Stimulated activated effector memory CD8-positive, alpha-beta T cell treated with anti-CD3 and anti-CD28 coated beads, Interleukin-12 subunit alpha, Interleukin-12 subunit beta, amount 100 ng/mL, for 72 hours (primary cell): ENCODE measurements around the gene BRD2.

Experiments
- ATAC-seq: fragments of 150-1000 bp; cut with Tn5 transposase; 2 replicates; pipeline ENCODE4 v1.10.0; 2021
- DNase-seq, 2 donors: peaks; one replicate each; pipeline ENCODE4 v3.0.0; 2021 to 2022; ENCODE audit warnings: low spot score in 2 of 2
- H3K27ac Mint-ChIP-seq: one replicate; pipeline ENCODE4 v1.8.0; 2022; ENCODE audit warnings: mild to moderate bottlenecking, mixed read lengths
- H3K36me3 Mint-ChIP-seq: one replicate; pipeline ENCODE4 v1.8.0; 2022; ENCODE audit warnings: mild to moderate bottlenecking, mixed read lengths
- H3K4me1 Mint-ChIP-seq: one replicate; pipeline ENCODE4 v1.8.0; 2022; ENCODE audit warnings: mixed read lengths
- H3K4me3 Mint-ChIP-seq: one replicate; pipeline ENCODE4 v1.8.0; 2022; ENCODE audit warnings: mild to moderate bottlenecking, mixed read lengths
- H3K9me3 Mint-ChIP-seq: one replicate; pipeline ENCODE4 v1.8.0; 2022; ENCODE audit warnings: mixed read lengths

BRD2 gene

GRCh38 chr6:32991972-32992371 is 23.6 kb downstream of the BRD2 start:
- DNase-seq (no peak), ATAC-seq (no peak)
- H3K27ac Mint-ChIP-seq, result no peak overlapping the region
- no peaks in the 10 kb centered on the region for H3K9me3 Mint-ChIP-seq
- H3K36me3 Mint-ChIP-seq, result no peaks in the 10 kb centered on the region
- no peak overlapping the region for H3K4me3 Mint-ChIP-seq
- peaks cover 8% of the 10 kb centered on the region for H3K4me1 Mint-ChIP-seq

DNA sequence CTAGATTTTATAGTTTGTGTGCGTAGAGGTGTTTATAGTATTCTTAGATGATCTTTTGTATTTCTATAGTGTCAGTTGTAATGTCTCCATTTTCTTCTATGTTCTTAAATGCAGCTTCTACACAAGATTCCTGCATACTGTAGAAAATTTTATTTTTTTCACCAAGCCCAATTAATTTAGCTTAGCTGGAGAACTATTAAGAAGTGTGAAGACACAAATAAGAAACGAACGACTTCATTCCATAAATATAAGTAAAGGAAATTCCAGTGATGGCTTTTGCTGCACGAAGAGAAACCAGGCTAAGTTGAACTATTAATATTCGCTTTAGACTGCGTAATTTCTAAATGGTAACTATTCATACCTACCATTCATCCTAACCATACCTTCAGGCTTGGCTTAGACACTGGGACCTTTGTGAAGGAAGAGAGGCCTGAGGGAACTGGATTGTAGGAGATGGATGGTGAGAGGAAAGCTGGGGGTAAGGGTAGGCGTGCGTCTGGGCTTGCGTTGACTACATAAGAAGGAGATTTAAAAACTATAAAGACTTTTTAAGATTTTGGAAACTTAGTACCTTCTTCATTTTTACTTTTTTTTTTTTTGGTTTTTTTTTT is 25.1 kb downstream of the BRD2 start:
- Mint-ChIP-seq H3K27ac (no peak overlapping the region), H3K9me3 (no peaks in the 10 kb centered on the region), H3K4me1 (no peaks in the 10 kb centered on the region), H3K4me3 (no peak overlapping the region), H3K36me3 (no peaks in the 10 kb centered on the region)
- ATAC-seq, result no peak
- peak in 1 of 2 donors; percentile 23 for DNase-seq

DNA sequence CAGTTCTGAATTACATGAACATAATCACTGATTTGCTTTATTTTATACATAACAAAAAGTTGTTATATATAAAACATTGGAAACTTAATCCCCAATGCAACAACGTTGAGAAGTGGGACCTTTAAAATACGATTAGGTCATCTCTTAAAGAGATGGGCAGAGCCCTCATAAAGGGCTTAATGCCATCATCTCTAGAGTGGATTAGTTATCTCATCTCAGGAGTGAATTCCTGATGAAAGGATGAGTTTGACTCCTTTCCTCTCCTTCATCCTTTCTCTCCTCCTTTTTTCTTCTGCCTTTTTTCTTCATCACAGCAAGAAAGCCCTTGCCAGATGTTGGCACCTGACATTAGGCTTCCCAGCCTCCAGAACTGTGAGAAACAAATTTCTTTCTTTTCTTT is 27.1 kb downstream of the BRD2 start:
- ATAC-seq, result no peak
- H3K27ac Mint-ChIP-seq, result no peak overlapping the region
- no peaks in the 10 kb centered on the region for H3K36me3 Mint-ChIP-seq
- H3K4me3 Mint-ChIP-seq, result no peak overlapping the region
- DNase-seq, result peak in 1 of 2 donors; percentile 26
- H3K4me1 Mint-ChIP-seq, result peaks cover 6% of the 10 kb centered on the region
- no peaks in the 10 kb centered on the region for H3K9me3 Mint-ChIP-seq

GRCh38 chr6:33000055-33000454 is 31.7 kb downstream of the BRD2 start:
- Mint-ChIP-seq H3K4me3 (no peak overlapping the region), H3K36me3 (no peaks in the 10 kb centered on the region), H3K4me1 (peaks cover 6% of the 10 kb centered on the region), H3K9me3 (no peaks in the 10 kb centered on the region), H3K27ac (no peak overlapping the region)
- ATAC-seq, result peak; percentile 45
- DNase-seq, result peak in 1 of 2 donors; percentile 48

DNA sequence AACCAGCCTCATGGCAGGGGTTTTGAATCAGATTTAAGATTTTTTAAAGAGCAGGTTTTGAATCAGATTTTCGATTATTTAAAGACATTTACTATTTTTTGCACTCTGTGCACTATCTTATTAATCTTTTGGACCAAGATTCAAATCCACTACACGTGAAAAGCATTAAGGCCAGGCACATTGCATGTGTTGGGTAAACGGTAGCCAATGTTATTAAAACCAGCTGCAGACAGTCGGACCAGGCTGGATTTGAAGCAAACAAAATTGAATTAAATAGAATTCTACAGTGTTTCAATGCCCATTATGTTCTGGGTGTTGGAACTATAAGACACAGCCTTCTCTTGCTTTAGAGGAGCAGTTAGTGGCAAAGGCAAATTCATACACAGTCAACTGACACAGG is 33.3 kb downstream of the BRD2 start:
- H3K27ac Mint-ChIP-seq, result no peak overlapping the region
- ATAC-seq, result no peak
- no peak overlapping the region for H3K4me3 Mint-ChIP-seq
- no peak for DNase-seq
- H3K36me3 Mint-ChIP-seq, result no peaks in the 10 kb centered on the region
- H3K4me1 Mint-ChIP-seq, result peaks cover 6% of the 10 kb centered on the region
- no peaks in the 10 kb centered on the region for H3K9me3 Mint-ChIP-seq

DNA sequence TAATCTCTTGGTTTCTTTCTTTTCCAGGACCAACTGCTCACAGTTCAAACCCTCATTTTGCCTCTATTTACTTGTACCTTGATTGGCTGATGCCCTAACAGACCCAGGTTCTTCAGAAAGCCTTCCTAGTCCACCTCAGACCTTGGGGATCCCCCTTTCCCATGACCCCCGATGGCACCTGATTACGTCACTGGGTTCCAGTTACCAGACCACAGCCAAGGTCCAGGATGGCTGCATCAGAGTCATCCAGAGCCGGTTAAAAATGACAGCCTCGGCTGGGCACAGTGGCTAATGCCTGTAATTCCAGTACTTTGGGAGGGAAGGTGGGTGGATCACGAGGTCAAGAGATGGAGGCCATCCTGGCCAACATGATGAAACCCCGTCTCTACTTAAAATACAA is 36.5 kb downstream of the BRD2 start:
- H3K36me3 Mint-ChIP-seq, result no peaks in the 10 kb centered on the region
- ATAC-seq (no peak), DNase-seq (peak in 1 of 2 donors; percentile 23)
- peaks cover 23% of the 10 kb centered on the region for H3K4me1 Mint-ChIP-seq
- H3K9me3 Mint-ChIP-seq, result no peaks in the 10 kb centered on the region
- no peak overlapping the region for H3K27ac Mint-ChIP-seq
- H3K4me3 Mint-ChIP-seq, result no peak overlapping the region

GRCh38 chr6:33007831-33008400 is 39.5 kb downstream of the BRD2 start:
- H3K9me3 Mint-ChIP-seq, result no peaks in the 10 kb centered on the region
- peak overlapping the region; percentile 79 for H3K27ac Mint-ChIP-seq
- no peak for ATAC-seq
- no peaks in the 10 kb centered on the region for H3K36me3 Mint-ChIP-seq
- peak in 1 of 2 donors; percentile 46 for DNase-seq
- H3K4me3 Mint-ChIP-seq, result peak overlapping the region; percentile 76
- peaks cover 17% of the 10 kb centered on the region for H3K4me1 Mint-ChIP-seq

GRCh38 chr6:33008944-33009861 is 40.8 kb downstream of the BRD2 start, which contains the start of gene HLA-DOA:
TSS of gene HLA-DOA (minus strand) at chr6:33009591.
- ATAC-seq (peak; percentile 94), DNase-seq (peak in 1 of 2 donors; percentile 76)
- Mint-ChIP-seq H3K4me1 (peaks cover 17% of the 10 kb centered on the region), H3K9me3 (no peaks in the 10 kb centered on the region), H3K27ac (peak within 1 kb of the TSS; percentile 79), H3K36me3 (no peaks in the 10 kb centered on the region), H3K4me3 (peak within 1 kb of the TSS; percentile 76)

GRCh38 chr6:33010356-33010755 is 42.0 kb downstream of the BRD2 start:
- DNase-seq (peak in 1 of 2 donors; percentile 40), ATAC-seq (no peak)
- H3K9me3 Mint-ChIP-seq, result no peaks in the 10 kb centered on the region
- H3K4me1 Mint-ChIP-seq, result peaks cover 23% of the 10 kb centered on the region
- H3K36me3 Mint-ChIP-seq, result no peaks in the 10 kb centered on the region
- H3K4me3 Mint-ChIP-seq, result no peak overlapping the region
- H3K27ac Mint-ChIP-seq, result no peak overlapping the region

DNA sequence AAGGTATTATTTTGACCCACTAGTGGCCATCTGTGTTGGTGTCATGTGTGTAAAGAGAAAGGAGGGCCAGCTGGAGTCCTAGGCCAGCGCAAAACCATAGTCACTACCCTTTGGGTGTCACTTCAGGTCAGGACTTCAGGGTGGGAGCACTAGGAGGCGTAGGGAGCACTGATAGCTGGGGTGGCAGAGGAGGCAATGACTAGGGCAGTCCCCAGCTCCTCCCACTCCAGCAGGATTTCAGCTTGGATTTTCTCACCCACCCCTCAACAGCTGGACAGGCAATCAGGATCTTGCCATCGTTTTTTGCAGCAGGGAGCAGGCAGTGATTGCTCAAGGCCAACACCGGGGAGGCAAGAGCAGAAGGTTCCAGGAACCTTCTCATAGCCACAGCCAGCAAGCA is 45.2 kb downstream of the BRD2 start:
- Mint-ChIP-seq H3K36me3 (no peaks in the 10 kb centered on the region), H3K4me3 (no peak overlapping the region), H3K4me1 (peaks cover 28% of the 10 kb centered on the region), H3K27ac (no peak overlapping the region), H3K9me3 (no peaks in the 10 kb centered on the region)
- ATAC-seq (no peak), DNase-seq (no peak)

- no peak overlapping the region for H3K27ac Mint-ChIP-seq
- H3K4me1 Mint-ChIP-seq, result peaks cover 27% of the 10 kb centered on the region
- no peaks in the 10 kb centered on the region for H3K9me3 Mint-ChIP-seq
- no peak overlapping the region for H3K4me3 Mint-ChIP-seq
- DNase-seq, result peak in 1 of 2 donors; percentile 44
- peak; percentile 78 for ATAC-seq
- H3K36me3 Mint-ChIP-seq, result no peaks in the 10 kb centered on the region
Measured at GRCh38 chr6:33014841-33015634, 46.6 kb downstream of the BRD2 start.

DNA sequence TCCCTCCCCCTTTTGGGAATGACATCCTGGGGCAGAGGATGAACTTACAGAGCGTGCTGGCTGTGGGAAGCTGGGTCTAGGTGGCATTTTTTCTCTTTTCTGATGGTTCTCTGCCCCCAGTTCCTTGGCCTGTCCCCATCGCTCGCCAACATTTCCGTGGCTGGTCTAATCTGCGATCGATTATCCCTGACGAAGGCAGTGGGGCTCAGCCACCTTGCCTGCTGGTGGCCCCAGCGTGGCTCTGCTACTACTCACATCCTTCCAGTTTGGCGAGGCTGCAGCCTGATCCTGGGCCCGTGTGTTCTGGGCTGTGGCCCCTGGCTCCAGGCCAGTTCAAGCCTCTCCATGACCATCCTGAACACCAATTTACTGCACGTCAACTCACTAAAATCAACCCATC is 47.4 kb downstream of the BRD2 start:
- no peak for ATAC-seq
- Mint-ChIP-seq H3K9me3 (no peaks in the 10 kb centered on the region), H3K4me3 (no peak overlapping the region), H3K4me1 (peaks cover 28% of the 10 kb centered on the region), H3K36me3 (no peaks in the 10 kb centered on the region), H3K27ac (no peak overlapping the region)
- DNase-seq, result no peak

GRCh38 chr6:33017018-33017417 is 48.6 kb downstream of the BRD2 start:
- no peak overlapping the region for H3K27ac Mint-ChIP-seq
- H3K4me1 Mint-ChIP-seq, result peaks cover 28% of the 10 kb centered on the region
- no peaks in the 10 kb centered on the region for H3K36me3 Mint-ChIP-seq
- H3K4me3 Mint-ChIP-seq, result no peak overlapping the region
- ATAC-seq (no peak), DNase-seq (no peak)
- no peaks in the 10 kb centered on the region for H3K9me3 Mint-ChIP-seq

- Mint-ChIP-seq H3K9me3 (no peaks in the 10 kb centered on the region), H3K4me3 (no peak overlapping the region), H3K27ac (peak overlapping the region; percentile 11), H3K4me1 (peaks cover 28% of the 10 kb centered on the region), H3K36me3 (no peaks in the 10 kb centered on the region)
- ATAC-seq (no peak), DNase-seq (no peak)
Measured at GRCh38 chr6:33017694-33018353, 49.4 kb downstream of the BRD2 start.
